ENCODE measurements around the gene CDCA7L.
"Not testable (repeated sequence)": the region's sequence is repeated elsewhere in the genome, so short reads cannot be mapped to it uniquely, and the experiment has no call there.

The CDCA7L gene

DNA sequence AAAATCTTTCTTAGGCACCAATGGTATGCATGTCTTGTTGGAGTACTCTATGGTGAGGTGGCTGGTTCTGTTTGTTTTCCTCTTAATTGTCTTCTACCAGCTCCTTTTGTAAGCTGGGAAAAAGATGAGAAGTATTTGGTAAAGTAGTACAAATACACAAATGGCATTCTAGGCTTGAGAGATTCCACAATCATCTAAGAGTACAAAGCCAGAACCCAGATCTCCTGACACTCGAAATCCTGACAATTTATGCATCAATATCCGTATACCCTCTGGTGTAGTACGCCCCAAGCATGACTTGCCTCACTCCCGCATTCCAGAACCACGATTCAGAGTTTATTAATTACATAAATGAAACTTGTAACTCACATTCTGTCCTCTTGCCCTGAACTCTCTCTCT lies 43.5 kb downstream of the CDCA7L start:
- no peak for DNase-seq

- no peak for DNase-seq
These were observed 47.3 kb downstream of the CDCA7L start for GRCh38 chr7:21898265-21898930.

GRCh38 chr7:21893401-21893800 lies 52.3 kb downstream of the CDCA7L start:
- DNase-seq = no peak

- DNase-seq = no peak
These were observed 54.4 kb downstream of the CDCA7L start for GRCh38 chr7:21891291-21891690.

DNA sequence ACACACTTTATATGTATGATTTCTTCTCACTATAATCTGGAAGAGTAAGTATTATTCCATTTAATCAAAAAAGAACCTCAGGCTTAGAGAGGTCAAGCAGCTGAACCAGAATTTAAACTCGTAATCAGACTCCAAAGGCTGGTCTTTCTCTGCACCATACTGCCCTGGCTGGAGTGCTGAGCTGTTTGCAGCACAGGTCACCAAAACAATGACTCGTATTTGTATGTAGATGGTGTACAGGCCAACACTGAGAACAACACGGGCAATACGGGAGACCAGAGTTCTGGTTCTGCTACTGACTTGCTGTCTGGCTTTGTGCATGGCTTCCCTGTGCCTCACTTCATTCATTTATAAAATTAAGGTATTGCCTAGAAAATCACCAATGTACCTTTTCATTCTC lies 57.9 kb downstream of the CDCA7L start:
- no peak for DNase-seq

DNA sequence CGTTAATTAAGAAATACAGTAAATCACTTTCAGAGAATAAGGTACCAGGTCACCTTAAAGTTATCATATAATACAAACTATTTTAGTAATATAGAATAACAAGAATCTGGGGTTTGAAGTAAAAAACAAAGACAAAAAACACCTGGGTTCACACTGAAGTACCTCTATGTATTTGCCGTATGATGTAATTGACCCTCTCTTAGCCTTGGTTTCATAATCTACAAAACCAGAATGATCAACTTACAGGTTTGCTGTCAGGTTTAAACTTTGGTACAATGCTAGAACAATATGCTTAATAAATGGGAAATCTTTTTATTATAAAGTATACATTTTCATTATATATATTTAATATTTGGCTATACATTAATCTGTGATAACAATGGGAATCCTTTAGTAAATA lies 58.3 kb downstream of the CDCA7L start:
- no peak for DNase-seq

GRCh38 chr7:21886396-21886795 lies 59.3 kb downstream of the CDCA7L start:
- no peak for DNase-seq

DNA sequence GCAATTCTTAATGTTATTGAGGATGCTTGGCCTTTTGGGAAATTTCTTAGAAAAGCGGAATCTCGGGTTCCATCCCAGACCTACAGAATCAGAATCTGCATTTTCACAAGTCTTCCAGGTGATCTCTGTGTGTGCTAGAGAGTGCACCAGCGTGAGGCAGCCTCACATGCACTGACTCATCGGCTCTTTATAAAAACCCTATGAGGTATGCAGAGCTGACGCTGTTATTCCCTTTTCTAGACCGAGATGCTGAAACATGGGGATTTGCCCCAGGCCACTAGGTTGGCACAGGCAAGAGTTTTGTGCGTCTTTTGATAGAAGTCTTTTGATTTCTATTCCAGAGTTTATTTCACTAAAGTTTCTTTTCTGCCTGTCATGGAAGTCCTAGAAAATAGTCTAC lies 61.2 kb downstream of the CDCA7L start:
- DNase-seq = no peak

- not testable (repeated sequence) for DNase-seq
These were observed 62.2 kb downstream of the CDCA7L start for GRCh38 chr7:21883501-21883900.

- no peak for DNase-seq
These were observed 62.6 kb downstream of the CDCA7L start for GRCh38 chr7:21883069-21883468.

DNA sequence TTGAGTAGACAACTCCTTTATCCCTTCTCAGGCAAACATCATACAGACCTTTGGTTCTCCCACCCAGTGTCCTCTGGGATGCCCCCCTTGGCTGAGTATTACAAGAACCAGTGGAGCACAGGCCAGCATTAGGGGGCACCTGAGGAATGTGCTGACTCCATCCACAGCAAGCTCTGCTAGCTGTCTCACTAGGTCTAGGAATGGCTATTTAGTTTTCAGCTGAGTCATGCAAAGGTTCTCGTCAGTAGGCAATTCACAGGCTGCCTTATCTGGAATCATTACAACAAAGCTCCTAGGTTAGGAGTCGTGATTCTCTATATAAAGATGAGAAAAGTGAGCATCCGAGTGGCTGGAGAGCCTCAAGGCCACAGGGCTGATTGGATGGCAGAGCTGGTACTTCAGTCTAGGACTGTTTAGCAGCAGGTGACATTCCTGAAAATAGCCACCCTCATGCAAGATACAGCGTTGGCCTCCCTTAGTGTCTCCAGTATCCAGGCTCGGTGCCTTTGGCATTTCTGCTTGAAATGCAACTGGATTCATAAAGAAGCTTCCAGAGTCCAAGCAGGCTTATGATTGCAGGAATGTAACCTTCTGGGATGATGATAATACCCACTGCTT lies 75.8 kb downstream of the CDCA7L start:
- no peak for DNase-seq

DNA sequence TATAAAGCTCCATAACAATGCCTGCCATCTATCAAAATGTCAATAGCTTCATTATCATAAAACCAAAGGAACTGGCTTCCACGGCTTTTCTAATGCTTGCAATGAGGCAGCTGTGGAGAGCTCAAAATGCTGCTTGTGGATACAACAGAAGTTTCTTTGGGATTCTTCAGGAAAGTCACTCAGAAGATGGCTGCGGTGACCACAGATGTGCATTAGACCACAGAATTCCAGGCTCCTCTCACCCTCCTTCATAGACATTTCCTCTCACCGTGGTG lies 77.2 kb downstream of the CDCA7L start:
- no peak for DNase-seq

- no peak for DNase-seq
These were observed 77.7 kb downstream of the CDCA7L start for GRCh38 chr7:21867816-21868575.

- DNase-seq = no peak
These were observed 78.5 kb downstream of the CDCA7L start for GRCh38 chr7:21867226-21867625.

- no peak for DNase-seq
These were observed 79.0 kb downstream of the CDCA7L start for GRCh38 chr7:21866731-21867130.

GRCh38 chr7:21865631-21866204 lies 80.0 kb downstream of the CDCA7L start:
- DNase-seq = not testable (repeated sequence)

GRCh38 chr7:21851559-21851967 lies 94.1 kb downstream of the CDCA7L start:
- no peak for DNase-seq

All from stimulated activated CD8-positive, alpha-beta memory T cell treated with anti-CD3 and anti-CD28 coated beads, Interleukin-4, amount 100 ng/mL, for 48 hours (primary cell).